Thoracic aorta (tissue), 2 donors: ENCODE measurements around the gene GGTA1. TPM values are rescaled to one million over a fixed set of nuclear protein-coding genes. Genes with fewer than 3 reads are reported as not detected.

Experiments
- ATAC-seq: fragments of 150-250 bp; one replicate; pipeline ENCODE4 v1.8.0; 2017; ENCODE audit warnings: low read depth; ENCODE audit not compliant: insufficient number of reproducible peaks, low FRiP score
- DNase-seq: peaks from one replicate; pipeline ENCODE4 v3.0.0-alpha.2; 2020; ENCODE audit warnings: low spot score
- H3K27ac ChIP-seq, 2 donors: fragments of 200-600 bp; sonication (generic); 1 replicate in 1 of 2; 2 replicates in 1 of 2; pipeline ENCODE4 v1.5.1; 2016; ENCODE audit warnings: mild to moderate bottlenecking in 2 of 2, moderate library complexity in 2 of 2
- H3K27me3 ChIP-seq: fragments of 200-600 bp; sonication (generic); replicated peaks from 2 replicates; pipeline ENCODE4 v1.6.0; 2016; ENCODE audit warnings: mild to moderate bottlenecking; ENCODE audit not compliant: insufficient read depth
- H3K36me3 ChIP-seq: fragments of 200-600 bp; sonication (generic); one replicate; pipeline ENCODE4 v1.5.1; 2016
- H3K4me1 ChIP-seq, 2 donors: fragments of 200-600 bp; sonication (generic); 1 replicate in 1 of 2; 2 replicates in 1 of 2; pipeline versions ENCODE4 v1.5.1 to v1.6.0; 2016; ENCODE audit warnings: low read depth in 2 of 2, mild to moderate bottlenecking in 1 of 2; ENCODE audit not compliant: control insufficient read depth in 1 of 2
- H3K4me3 ChIP-seq: fragments of 200-600 bp; sonication (generic); 2 replicates; pipeline ENCODE4 v1.5.1; 2016; ENCODE audit warnings: mild to moderate bottlenecking
- H3K9me3 ChIP-seq: fragments of 200-600 bp; sonication (generic); 2 replicates; pipeline ENCODE4 v1.5.1; 2016
- CTCF ChIP-seq: fragments of 200-600 bp; sonication (generic); IDR thresholded peaks from one replicate; pipeline ENCODE4 v1.5.1; 2019; ENCODE audit warnings: antibody characterized with exemption
- total RNA-seq, 2 donors: library from RNA; depleted of rRNA; stranded (reverse); fragments of >200 nt; gene quantifications; one replicate each; pipeline versions ENCODE4 v1.1.0 to v1.2.3, GENCODE V29; 2016

GGTA1 gene
- total RNA-seq, 2 donors from 2014 or later, result 55.1 to 102 TPM

- TF ChIP-seq CTCF, result no peak
- Histone ChIP-seq H3K4me1 (peaks cover 7 to 31% of the 10 kb centered on the region in 2 donors), H3K4me3 (no peak overlapping the region), H3K27me3 (no peaks in the 10 kb centered on the region), H3K36me3 (no peaks in the 10 kb centered on the region), H3K27ac (no peak overlapping the region), H3K9me3 (no peaks in the 10 kb centered on the region)
- DNase-seq, result no peak
- no peak for ATAC-seq
Observed at GRCh38 chr9:121541256-121541655, 41.6 kb upstream of the GGTA1 start.

GRCh38 chr9:121538221-121538620 lies 38.6 kb upstream of the GGTA1 start:
- no peak for ATAC-seq
- Histone ChIP-seq H3K36me3 (no peaks in the 10 kb centered on the region), H3K4me3 (no peak overlapping the region), H3K4me1 (peaks cover 7 to 22% of the 10 kb centered on the region in 2 donors), H3K27ac (peak overlapping the region; percentile 18 to 65), H3K9me3 (no peaks in the 10 kb centered on the region), H3K27me3 (no peaks in the 10 kb centered on the region)
- TF ChIP-seq CTCF, result no peak
- no peak for DNase-seq

- H3K9me3 ChIP-seq, result no peaks in the 10 kb centered on the region
- no peaks in the 10 kb centered on the region for H3K27me3 ChIP-seq
- H3K36me3 ChIP-seq, result no peaks in the 10 kb centered on the region
- peak overlapping the region; percentile 32 to 65 for H3K27ac ChIP-seq
- H3K4me1 ChIP-seq, result peaks cover 7 to 22% of the 10 kb centered on the region in 2 donors
- no peak for TF ChIP-seq CTCF
- H3K4me3 ChIP-seq, result peak overlapping the region; percentile 10
- no peak for DNase-seq
- no peak for ATAC-seq
Observed at GRCh38 chr9:121537283-121537682, 37.6 kb upstream of the GGTA1 start.

- Histone ChIP-seq H3K9me3 (no peaks in the 10 kb centered on the region), H3K27ac (no peak overlapping the region), H3K36me3 (no peaks in the 10 kb centered on the region), H3K27me3 (no peaks in the 10 kb centered on the region), H3K4me1 (peaks cover 13 to 29% of the 10 kb centered on the region in 2 donors), H3K4me3 (no peak overlapping the region)
- DNase-seq (no peak), ATAC-seq (no peak)
- no peak for TF ChIP-seq CTCF
Observed at GRCh38 chr9:121532881-121533280, 33.2 kb upstream of the GGTA1 start.

- H3K27ac ChIP-seq, result peak overlapping the region; percentile 52 to 62
- peak; percentile 72 for ATAC-seq
- TF ChIP-seq CTCF, result no peak
- peaks cover 7 to 37% of the 10 kb centered on the region in 2 donors for H3K4me1 ChIP-seq
- H3K27me3 ChIP-seq, result no peaks in the 10 kb centered on the region
- H3K36me3 ChIP-seq, result no peaks in the 10 kb centered on the region
- no peaks in the 10 kb centered on the region for H3K9me3 ChIP-seq
- H3K4me3 ChIP-seq, result peak overlapping the region; percentile 49
- peak; percentile 90 for DNase-seq
Observed at GRCh38 chr9:121529237-121529987, 29.8 kb upstream of the GGTA1 start.
